Tibial artery (tissue), 4 donors: ENCODE measurements around the gene CERKL.
"Not testable (repeated sequence)": the region's sequence is repeated elsewhere in the genome, so short reads cannot be mapped to it uniquely, and the experiment has no call there.

Source experiments
- DNase-seq, 2 donors: peaks; one replicate each; pipeline ENCODE4 v3.0.0-alpha.2; 2019
- H3K27ac ChIP-seq, 2 donors: fragments of 200-600 bp; sonication (generic) in 1 of 2; 1 replicate in 1 of 2; 2 replicates in 1 of 2; pipeline ENCODE4 v1.5.1; 2018 to 2019; ENCODE audit warnings: mild to moderate bottlenecking in 1 of 2
- H3K27me3 ChIP-seq, 2 donors: fragments of 200-600 bp; sonication (generic) in 1 of 2; one replicate each; pipeline versions ENCODE4 v1.5.1 to v1.6.0; 2016 to 2019
- H3K36me3 ChIP-seq, 3 donors: fragments of 200-600 bp; sonication (generic) in 2 of 3; one replicate each; pipeline ENCODE4 v1.5.1; 2016 to 2019; ENCODE audit warnings: mild to moderate bottlenecking in 2 of 3
- H3K4me1 ChIP-seq, 4 donors: fragments of 200-600 bp; sonication (generic) in 2 of 4; 1 replicate in 3 of 4; 2 replicates in 1 of 4; pipeline ENCODE4 v1.5.1; 2016 to 2019
- H3K4me3 ChIP-seq, 2 donors: fragments of 200-600 bp; sonication (generic) in 1 of 2; 1 replicate in 1 of 2; 2 replicates in 1 of 2; pipeline ENCODE4 v1.5.1; 2018 to 2019; ENCODE audit warnings: mild to moderate bottlenecking in 2 of 2
- H3K9me3 ChIP-seq, 3 donors: fragments of 200-600 bp; sonication (generic) in 1 of 3; one replicate each; pipeline ENCODE4 v1.5.1; 2016 to 2019
- intact Hi-C: fragments of 100-400 bp; cut with DNase I; formaldehyde crosslinking; loops from one replicate; pipeline ENCODE4 v1.15.0; 2023; ENCODE audit warnings: low total_unique reads
- TF ChIP-seq, protein P1 (sequence below), 2 experiments: fragments of 200-600 bp in 1 of 2; fragments of 450-650 bp in 1 of 2; IDR thresholded peaks; one replicate each; pipeline ENCODE4 v1.5.1; 2017 to 2019; ENCODE audit warnings: antibody characterized with exemption in 2 of 2, mild to moderate bottlenecking in 1 of 2, moderate library complexity in 1 of 2

The CERKL gene

DNA sequence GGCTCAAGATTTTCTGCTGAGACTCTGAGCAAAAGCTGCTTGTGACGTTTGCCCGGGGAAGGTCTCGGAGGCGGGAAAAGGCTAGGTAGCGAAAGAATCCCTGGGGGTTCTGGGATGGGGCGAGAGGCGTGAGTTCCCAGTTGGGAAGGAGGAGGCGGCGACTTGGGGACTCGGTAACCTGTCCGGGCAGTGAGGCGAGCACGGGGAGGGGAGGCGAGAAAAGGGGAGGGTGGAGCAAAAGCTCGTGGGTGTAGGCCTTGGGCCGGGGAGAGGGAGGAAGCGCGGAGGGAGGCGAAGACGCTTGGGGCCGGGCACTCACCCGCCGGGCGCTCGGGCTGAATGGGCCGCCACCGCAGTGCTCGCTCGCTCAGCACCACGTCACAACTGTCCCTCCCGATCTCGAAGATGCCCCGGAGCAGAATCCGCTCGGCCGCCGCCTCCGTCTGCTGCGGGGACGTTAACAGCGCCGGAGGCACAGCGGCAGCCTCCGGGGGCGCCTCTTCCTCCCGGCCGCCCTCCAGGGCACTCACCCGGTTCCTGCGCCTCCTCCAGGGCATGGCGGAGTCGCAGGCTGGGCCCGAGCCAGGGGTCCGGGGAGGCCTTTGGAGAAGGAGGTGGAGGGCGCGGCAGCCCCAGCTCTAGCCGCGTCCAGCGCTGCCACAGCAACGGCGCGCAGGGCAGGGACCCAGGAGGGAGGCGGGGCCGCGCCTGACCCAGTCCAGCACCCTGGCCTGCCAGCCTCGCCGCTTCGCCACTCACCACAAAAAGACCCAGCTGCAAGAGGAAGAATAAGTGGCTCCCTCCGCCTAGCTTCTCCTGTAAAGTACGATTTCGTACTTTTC, at the start of gene CERKL:
Gene CERKL (minus strand): TSS at position 656 of the 842 bp plus-strand sequence. CDS start 99 bp downstream, at position 557.
- H3K27me3 ChIP-seq, result peaks cover 0 to 13% of the 10 kb centered on the region in 2 donors
- TF ChIP-seq, protein P1, sequence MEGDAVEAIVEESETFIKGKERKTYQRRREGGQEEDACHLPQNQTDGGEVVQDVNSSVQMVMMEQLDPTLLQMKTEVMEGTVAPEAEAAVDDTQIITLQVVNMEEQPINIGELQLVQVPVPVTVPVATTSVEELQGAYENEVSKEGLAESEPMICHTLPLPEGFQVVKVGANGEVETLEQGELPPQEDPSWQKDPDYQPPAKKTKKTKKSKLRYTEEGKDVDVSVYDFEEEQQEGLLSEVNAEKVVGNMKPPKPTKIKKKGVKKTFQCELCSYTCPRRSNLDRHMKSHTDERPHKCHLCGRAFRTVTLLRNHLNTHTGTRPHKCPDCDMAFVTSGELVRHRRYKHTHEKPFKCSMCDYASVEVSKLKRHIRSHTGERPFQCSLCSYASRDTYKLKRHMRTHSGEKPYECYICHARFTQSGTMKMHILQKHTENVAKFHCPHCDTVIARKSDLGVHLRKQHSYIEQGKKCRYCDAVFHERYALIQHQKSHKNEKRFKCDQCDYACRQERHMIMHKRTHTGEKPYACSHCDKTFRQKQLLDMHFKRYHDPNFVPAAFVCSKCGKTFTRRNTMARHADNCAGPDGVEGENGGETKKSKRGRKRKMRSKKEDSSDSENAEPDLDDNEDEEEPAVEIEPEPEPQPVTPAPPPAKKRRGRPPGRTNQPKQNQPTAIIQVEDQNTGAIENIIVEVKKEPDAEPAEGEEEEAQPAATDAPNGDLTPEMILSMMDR (IDR thresholded peaks at IDR 0.05), result no peak
- intact Hi-C loops, result no loop called here
- H3K4me1 ChIP-seq, result peaks cover 0 to 16% (median 9%) of the 10 kb centered on the region in 4 donors
- no peak within 1 kb of the TSS for H3K27ac ChIP-seq
- no peak for DNase-seq
- no peaks in the 10 kb centered on the region for H3K36me3 ChIP-seq
- H3K9me3 ChIP-seq, result no peaks in the 10 kb centered on the region
- peak within 1 kb of the TSS; percentile 52 to 66 for H3K4me3 ChIP-seq

DNA sequence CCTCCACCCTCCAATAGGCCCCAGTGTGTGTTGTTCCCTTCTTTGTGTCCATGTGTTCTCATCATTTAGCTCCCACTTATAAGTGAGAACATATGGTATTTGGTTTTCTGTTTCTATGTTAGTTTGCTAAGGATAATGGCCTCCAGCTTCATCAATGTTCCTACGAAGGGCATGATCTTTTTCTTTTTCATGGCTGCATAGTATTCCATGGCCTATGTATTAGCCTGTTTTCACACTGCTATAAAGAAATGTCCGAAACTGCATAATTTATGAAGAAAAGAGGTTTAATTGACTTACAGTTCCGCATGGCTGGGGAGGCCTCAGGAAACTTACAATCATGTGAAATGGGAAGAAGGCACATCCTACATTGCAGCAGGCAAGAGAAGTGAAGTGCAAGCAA, 45.6 kb upstream of the CERKL start:
- H3K27me3 ChIP-seq, H3K27ac ChIP-seq, H3K4me3 ChIP-seq, H3K4me1 ChIP-seq, intact Hi-C loops, H3K36me3 ChIP-seq, DNase-seq, H3K9me3 ChIP-seq: not testable (repeated sequence)

- TF ChIP-seq, protein P1 (IDR thresholded peaks at IDR 0.05), result no peak
- intact Hi-C loops, result no loop called here
- Histone ChIP-seq H3K27me3 (peaks cover 0 to 8% of the 10 kb centered on the region in 2 donors), H3K36me3 (no peaks in the 10 kb centered on the region), H3K9me3 (no peaks in the 10 kb centered on the region), H3K4me3 (no peak overlapping the region), H3K4me1 (no peaks in the 10 kb centered on the region), H3K27ac (no peak overlapping the region)
- DNase-seq, result no peak
Observed at GRCh38 chr2:181698223-181698622, 41.3 kb upstream of the CERKL start.

- intact Hi-C loops, result no loop called here
- Histone ChIP-seq H3K27me3 (peaks cover 0 to 8% of the 10 kb centered on the region in 2 donors), H3K9me3 (no peaks in the 10 kb centered on the region), H3K36me3 (no peaks in the 10 kb centered on the region), H3K27ac (no peak overlapping the region), H3K4me1 (no peaks in the 10 kb centered on the region), H3K4me3 (no peak overlapping the region)
- no peak for DNase-seq
- TF ChIP-seq, protein P1 (IDR thresholded peaks at IDR 0.05), result no peak
Observed at GRCh38 chr2:181697571-181697970, 40.7 kb upstream of the CERKL start.

GRCh38 chr2:181697126-181697525, 40.2 kb upstream of the CERKL start:
- intact Hi-C loops, result no loop called here
- peaks cover 0 to 8% of the 10 kb centered on the region in 2 donors for H3K27me3 ChIP-seq
- H3K27ac ChIP-seq, result no peak overlapping the region
- no peak overlapping the region for H3K4me3 ChIP-seq
- no peaks in the 10 kb centered on the region for H3K36me3 ChIP-seq
- no peak for DNase-seq
- H3K4me1 ChIP-seq, result no peaks in the 10 kb centered on the region
- TF ChIP-seq, protein P1 (IDR thresholded peaks at IDR 0.05), result no peak
- no peaks in the 10 kb centered on the region for H3K9me3 ChIP-seq

- Histone ChIP-seq H3K4me1 (no peaks in the 10 kb centered on the region), H3K4me3 (no peak overlapping the region), H3K27ac (no peak overlapping the region), H3K36me3 (no peaks in the 10 kb centered on the region), H3K9me3 (no peaks in the 10 kb centered on the region), H3K27me3 (peaks cover 0 to 15% of the 10 kb centered on the region in 2 donors)
- no peak for DNase-seq
- intact Hi-C loops, result no loop called here
- TF ChIP-seq, protein P1 (IDR thresholded peaks at IDR 0.05), result no peak
Observed at GRCh38 chr2:181694271-181694670, 37.4 kb upstream of the CERKL start.
